ENCODE data around the gene SUGCT. TPM values are rescaled to one million over a fixed set of nuclear protein-coding genes. Genes with fewer than 3 reads are reported as not detected.

Gene SUGCT
- polyA plus RNA-seq, 1 of the 3 experiments (the other 2 are of a cell fraction), result 53.7 TPM

DNA sequence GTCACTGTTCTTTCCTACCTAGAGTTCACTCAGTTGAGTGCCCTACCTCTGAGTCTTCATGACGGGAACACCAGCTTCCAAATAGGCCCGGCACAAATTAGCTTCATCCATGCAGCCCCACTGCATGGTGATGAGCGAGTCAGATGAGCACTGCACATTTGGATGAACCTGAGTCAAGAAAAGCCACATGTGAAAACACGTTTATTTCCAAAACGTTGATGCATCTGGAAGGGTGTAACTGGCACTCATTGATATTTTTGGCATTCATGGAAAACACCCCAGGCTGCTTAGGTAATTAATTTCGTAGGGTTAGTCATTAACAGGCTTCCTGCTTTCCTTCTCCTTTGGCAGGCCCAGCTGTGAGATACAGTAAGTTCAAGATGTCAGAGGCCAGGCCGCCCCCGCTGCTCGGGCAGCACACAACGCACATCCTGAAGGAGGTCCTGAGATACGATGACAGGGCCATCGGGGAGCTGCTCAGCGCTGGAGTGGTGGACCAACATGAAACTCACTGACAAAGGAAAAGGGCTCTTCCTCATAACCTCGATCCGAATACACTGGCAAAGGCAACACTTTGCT, 725.2 kb downstream of the SUGCT start:
- H3K27me3 ChIP-seq (ENCODE audit: insufficient read depth), result no peaks in the 10 kb centered on the region
- H3F3A ChIP-seq (replicated peaks; ENCODE audit: insufficient read depth), result peaks cover 4% of the 10 kb centered on the region
- H3K9ac ChIP-seq, result no peak overlapping the region
- ChIA-PET CTCF (interaction anchor here (1.3 kb wide), 1 partner anchor 16 kb away, joined by 3 read pairs; no protein-coding TSS in a partner anchor), POLR2A (no interaction called here)
- no peak overlapping the region for H3K4me3 ChIP-seq (ENCODE audit: low read depth in 2 of 2, low read length in 1 of 2)
- 77% methylated on average over 12 of the region's 15 CpGs for WGBS (ENCODE audit: low lambda C conversion rate)
- peaks cover 15% of the 10 kb centered on the region; the same call in 1 of the 2 replicates for H3K79me2 ChIP-seq (ENCODE audit: insufficient read depth)
- H4K20me1 ChIP-seq (ENCODE audit: insufficient read depth), result no peaks in the 10 kb centered on the region
- 0 out of 2 replicates have a peak, but pooled peaks cover 5% of the 10 kb centered on the region for H3K9me2 ChIP-seq
- no peaks in the 10 kb centered on the region for H3K9me3 ChIP-seq
- peaks cover 11 to 50% of the 10 kb centered on the region in 2 experiments for H3K36me3 ChIP-seq (replicated peaks in 1 of 2; ENCODE audit: control insufficient read depth in 1 of 2, insufficient read depth in 2 of 2, low read length in 1 of 2)
- no peak overlapping the region for H3K4me2 ChIP-seq
- no peaks in the 10 kb centered on the region for H3K4me1 ChIP-seq (ENCODE audit: control insufficient read depth in 1 of 2, insufficient read depth in 2 of 2, low read depth in 1 of 2, low read length in 1 of 2)
- DNase-seq, result no peak
- H2AFZ ChIP-seq (ENCODE audit: low read depth), result no peak overlapping the region
- TF ChIP-seq FOXM1 (IDR thresholded peaks at IDR 0.05; ENCODE audit: low read depth), result no peak
- no peak for TF ChIP-seq TEAD4 (IDR thresholded peaks at IDR 0.05; ENCODE audit: borderline replicate concordance, insufficient read depth)
- TF ChIP-seq FOXJ3 (CRISPR knock-in tag; IDR thresholded peaks at IDR 0.05), result no peak
- no peak for TF ChIP-seq FOSL2 (IDR thresholded peaks at IDR 0.05; ENCODE audit: borderline replicate concordance, low read depth)
- no peak for TF ChIP-seq SIN3A (IDR thresholded peaks at IDR 0.05; ENCODE audit: borderline replicate concordance, low read depth, low read length)
- TF ChIP-seq, protein P1, sequence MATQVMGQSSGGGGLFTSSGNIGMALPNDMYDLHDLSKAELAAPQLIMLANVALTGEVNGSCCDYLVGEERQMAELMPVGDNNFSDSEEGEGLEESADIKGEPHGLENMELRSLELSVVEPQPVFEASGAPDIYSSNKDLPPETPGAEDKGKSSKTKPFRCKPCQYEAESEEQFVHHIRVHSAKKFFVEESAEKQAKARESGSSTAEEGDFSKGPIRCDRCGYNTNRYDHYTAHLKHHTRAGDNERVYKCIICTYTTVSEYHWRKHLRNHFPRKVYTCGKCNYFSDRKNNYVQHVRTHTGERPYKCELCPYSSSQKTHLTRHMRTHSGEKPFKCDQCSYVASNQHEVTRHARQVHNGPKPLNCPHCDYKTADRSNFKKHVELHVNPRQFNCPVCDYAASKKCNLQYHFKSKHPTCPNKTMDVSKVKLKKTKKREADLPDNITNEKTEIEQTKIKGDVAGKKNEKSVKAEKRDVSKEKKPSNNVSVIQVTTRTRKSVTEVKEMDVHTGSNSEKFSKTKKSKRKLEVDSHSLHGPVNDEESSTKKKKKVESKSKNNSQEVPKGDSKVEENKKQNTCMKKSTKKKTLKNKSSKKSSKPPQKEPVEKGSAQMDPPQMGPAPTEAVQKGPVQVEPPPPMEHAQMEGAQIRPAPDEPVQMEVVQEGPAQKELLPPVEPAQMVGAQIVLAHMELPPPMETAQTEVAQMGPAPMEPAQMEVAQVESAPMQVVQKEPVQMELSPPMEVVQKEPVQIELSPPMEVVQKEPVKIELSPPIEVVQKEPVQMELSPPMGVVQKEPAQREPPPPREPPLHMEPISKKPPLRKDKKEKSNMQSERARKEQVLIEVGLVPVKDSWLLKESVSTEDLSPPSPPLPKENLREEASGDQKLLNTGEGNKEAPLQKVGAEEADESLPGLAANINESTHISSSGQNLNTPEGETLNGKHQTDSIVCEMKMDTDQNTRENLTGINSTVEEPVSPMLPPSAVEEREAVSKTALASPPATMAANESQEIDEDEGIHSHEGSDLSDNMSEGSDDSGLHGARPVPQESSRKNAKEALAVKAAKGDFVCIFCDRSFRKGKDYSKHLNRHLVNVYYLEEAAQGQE (IDR thresholded peaks at IDR 0.05; ENCODE audit: low read depth, low read length), result no peak
- no peak for TF ChIP-seq POLR2AphosphoS5 (IDR thresholded peaks at IDR 0.05; ENCODE audit: low read depth, low read length)
- no peak for TF ChIP-seq IRF3 (IDR thresholded peaks at IDR 0.05; ENCODE audit: low read depth, low read length)
- no peak for TF ChIP-seq JUND (IDR thresholded peaks at IDR 0.05)
- no peak for TF ChIP-seq RCOR1 (IDR thresholded peaks at IDR 0.05; ENCODE audit: low read length)
- TF ChIP-seq TAF1 (IDR thresholded peaks at IDR 0.05; ENCODE audit: borderline replicate concordance, low read depth, low read length), result no peak
- TF ChIP-seq RFX5 (IDR thresholded peaks at IDR 0.05; ENCODE audit: low read length), result no peak
- TF ChIP-seq GATA2 (CRISPR knock-in tag; IDR thresholded peaks at IDR 0.05), result no peak
- no peak for TF ChIP-seq NFIC (IDR thresholded peaks at IDR 0.05; ENCODE audit: borderline replicate concordance)
- TF ChIP-seq TCF12 (IDR thresholded peaks at IDR 0.05), result no peak
- no peak for TF ChIP-seq ELF1 (IDR thresholded peaks at IDR 0.05)
- TF ChIP-seq SMC3 (IDR thresholded peaks at IDR 0.05; ENCODE audit: low read depth, low read length), result no peak
- TF ChIP-seq MXI1 (IDR thresholded peaks at IDR 0.05; ENCODE audit: low read depth, low read length), result no peak
- TF ChIP-seq USF1 (IDR thresholded peaks at IDR 0.05; ENCODE audit: borderline replicate concordance, low read depth), result no peak
- H3K27ac ChIP-seq (ENCODE audit: low read depth in 2 of 2, low read length in 1 of 2), result no peak overlapping the region

All from SK-N-SH (cell line).